ENCODE data around the gene EXOSC2.

GRCh38 chr9:130663258-130663976, 30.2 kb upstream of the EXOSC2 start:
- TF ChIP-seq POLR2A (IDR thresholded peaks at IDR 0.05; ENCODE audit: low read depth, low read length) (no peak), POLR2AphosphoS5 (IDR thresholded peaks at IDR 0.05; ENCODE audit: low read depth, low read length) (no peak), TAF1 (IDR thresholded peaks at IDR 0.05; ENCODE audit: borderline replicate concordance, low read depth, low read length) (no peak)

Data from GM12892 (cell line).